ENCODE results near the gene EPB41L3.
"Not testable (repeated sequence)": the region's sequence is repeated elsewhere in the genome, so short reads cannot be mapped to it uniquely, and the experiment has no call there.

EPB41L3 gene

GRCh38 chr18:5490753-5491480 lies 52.9 kb downstream of the EPB41L3 start:
- DNase-seq = no peak

GRCh38 chr18:5488844-5489243 lies 55.0 kb downstream of the EPB41L3 start:
- DNase-seq = no peak

GRCh38 chr18:5488044-5488443 lies 55.8 kb downstream of the EPB41L3 start:
- not testable (repeated sequence) for DNase-seq

GRCh38 chr18:5484526-5484925 lies 59.3 kb downstream of the EPB41L3 start:
- no peak for DNase-seq

- DNase-seq = no peak
Measured at GRCh38 chr18:5481621-5482020, 62.2 kb downstream of the EPB41L3 start.

GRCh38 chr18:5478261-5478660 lies 65.5 kb downstream of the EPB41L3 start:
- no peak for DNase-seq

GRCh38 chr18:5476961-5477800 lies 66.6 kb downstream of the EPB41L3 start:
- no peak for DNase-seq

GRCh38 chr18:5475267-5475666 lies 68.5 kb downstream of the EPB41L3 start:
- DNase-seq = peak; percentile 34

GRCh38 chr18:5469340-5469739 lies 74.5 kb downstream of the EPB41L3 start:
- DNase-seq = no peak

GRCh38 chr18:5468394-5468793 lies 75.4 kb downstream of the EPB41L3 start:
- no peak for DNase-seq

- no peak for DNase-seq
Measured at GRCh38 chr18:5467671-5468070, 76.1 kb downstream of the EPB41L3 start.

- no peak for DNase-seq
Measured at GRCh38 chr18:5466256-5466655, 77.5 kb downstream of the EPB41L3 start.

- DNase-seq = no peak
Measured at GRCh38 chr18:5464251-5464650, 79.5 kb downstream of the EPB41L3 start.

GRCh38 chr18:5463831-5464230 lies 80.0 kb downstream of the EPB41L3 start:
- DNase-seq = no peak

- DNase-seq = no peak
Measured at GRCh38 chr18:5463390-5463789, 80.4 kb downstream of the EPB41L3 start.

GRCh38 chr18:5462227-5462626 lies 81.6 kb downstream of the EPB41L3 start:
- no peak for DNase-seq

- DNase-seq = no peak
Measured at GRCh38 chr18:5461041-5461440, 82.8 kb downstream of the EPB41L3 start.

GRCh38 chr18:5457462-5457957 lies 86.3 kb downstream of the EPB41L3 start:
- no peak for DNase-seq

- peak; percentile 50 for DNase-seq
Measured at GRCh38 chr18:5456577-5457461, 87.0 kb downstream of the EPB41L3 start.

- no peak for DNase-seq
Measured at GRCh38 chr18:5455674-5456073, 88.1 kb downstream of the EPB41L3 start.

GRCh38 chr18:5452943-5453443 lies 90.8 kb downstream of the EPB41L3 start:
- no peak for DNase-seq

- DNase-seq = no peak
Measured at GRCh38 chr18:5451871-5452270, 91.9 kb downstream of the EPB41L3 start.

GRCh38 chr18:5451150-5451549 lies 92.6 kb downstream of the EPB41L3 start:
- DNase-seq = no peak
